ENCODE data around the gene SGSM2.

DNA sequence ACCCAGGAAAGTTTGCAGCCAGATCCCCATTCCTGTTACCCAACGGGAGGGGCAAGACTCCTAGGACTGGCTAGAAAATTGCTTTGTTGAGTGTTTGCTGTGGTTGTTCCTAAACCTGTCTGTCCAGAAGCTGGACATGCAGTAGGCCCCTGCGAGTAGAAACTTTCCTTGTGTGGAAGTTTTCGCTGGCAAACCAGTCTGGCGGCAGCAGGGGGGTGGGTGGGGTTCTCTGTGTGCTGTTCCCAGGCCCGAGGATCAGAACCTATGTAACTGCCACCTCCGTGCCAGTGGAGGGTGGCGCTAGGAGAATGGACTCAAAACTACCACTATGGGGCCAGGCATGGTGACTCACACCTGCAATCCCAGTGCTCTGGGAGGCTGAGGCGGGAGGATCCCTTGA lies 9.2 kb downstream of the SGSM2 start:
- no peak for TF ChIP-seq POLR2A (IDR thresholded peaks at IDR 0.05)
- TF ChIP-seq POLR2AphosphoS5 (IDR thresholded peaks at IDR 0.05) = no peak
- TF ChIP-seq CTCF (IDR thresholded peaks at IDR 0.05) = no peak
- TF ChIP-seq EP300 (IDR thresholded peaks at IDR 0.05) = no peak

Measured in stomach (tissue), 4 donors.